ENCODE data around the gene WDFY4. TPM values are rescaled to one million over a fixed set of nuclear protein-coding genes. Genes with fewer than 3 reads are reported as not detected.

The WDFY4 gene
- polyA plus RNA-seq, 1 of the 3 experiments (the other 2 are of a cell fraction), result not detected

- Histone ChIP-seq H3K27ac (ENCODE audit: low read depth in 2 of 2, low read length in 1 of 2) (no peak overlapping the region), H4K20me1 (ENCODE audit: insufficient read depth) (no peaks in the 10 kb centered on the region), H3K9me3 (no peaks in the 10 kb centered on the region), H3K27me3 (ENCODE audit: insufficient read depth) (no peaks in the 10 kb centered on the region), H3K4me2 (no peak overlapping the region), H2AFZ (ENCODE audit: low read depth) (no peak overlapping the region), H3K4me1 (ENCODE audit: control insufficient read depth in 1 of 2, insufficient read depth in 2 of 2, low read depth in 1 of 2, low read length in 1 of 2) (no peaks in the 10 kb centered on the region), H3K79me2 (ENCODE audit: insufficient read depth) (no peaks in the 10 kb centered on the region), H3K36me3 (replicated peaks in 1 of 2; ENCODE audit: control insufficient read depth in 1 of 2, insufficient read depth in 2 of 2, low read length in 1 of 2) (no peaks in the 10 kb centered on the region), H3K4me3 (ENCODE audit: low read depth in 2 of 2, low read length in 1 of 2) (no peak overlapping the region), H3K9me2 (no peaks in the 10 kb centered on the region), H3K9ac (no peak overlapping the region), H3F3A (replicated peaks; ENCODE audit: insufficient read depth) (no peaks in the 10 kb centered on the region)
- ChIA-PET CTCF (interaction anchor here (1.2 kb wide), 1 partner anchor 87 kb away, joined by 5 read pairs; no protein-coding TSS in a partner anchor), POLR2A (no interaction called here)
- 46% methylated on average over 8 of the region's 18 CpGs for WGBS (ENCODE audit: low lambda C conversion rate)
- TF ChIP-seq NFIC (IDR thresholded peaks at IDR 0.05; ENCODE audit: borderline replicate concordance) (no peak), TAF1 (IDR thresholded peaks at IDR 0.05; ENCODE audit: borderline replicate concordance, low read depth, low read length) (no peak), CHD2 (IDR thresholded peaks at IDR 0.05; ENCODE audit: low read length, partially characterized antibody) (no peak), GABPA (IDR thresholded peaks at IDR 0.05; ENCODE audit: low read depth) (no peak), FOXM1 (IDR thresholded peaks at IDR 0.05; ENCODE audit: low read depth) (no peak), MAX (IDR thresholded peaks at IDR 0.05; ENCODE audit: low read depth) (no peak), RXRA (IDR thresholded peaks at IDR 0.05; ENCODE audit: borderline replicate concordance, low read depth) (no peak), RFX5 (IDR thresholded peaks at IDR 0.05; ENCODE audit: low read length) (no peak), SMC3 (IDR thresholded peaks at IDR 0.05; ENCODE audit: low read depth, low read length) (no peak)
- DNase-seq, result no peak
Measured at GRCh38 chr10:48742891-48743860, 58.5 kb downstream of the WDFY4 start.

GRCh38 chr10:48744587-48744986 lies 59.9 kb downstream of the WDFY4 start:
- TF ChIP-seq ZBTB33 (IDR thresholded peaks at IDR 0.05; ENCODE audit: borderline replicate concordance, low read depth), result no peak
- no peak for TF ChIP-seq NRF1 (IDR thresholded peaks at IDR 0.05; ENCODE audit: low read depth, low read length)
- TF ChIP-seq MXI1 (IDR thresholded peaks at IDR 0.05; ENCODE audit: low read depth, low read length), result no peak
- TF ChIP-seq IRF3 (IDR thresholded peaks at IDR 0.05; ENCODE audit: low read depth, low read length), result no peak
- no peak for TF ChIP-seq RXRA (IDR thresholded peaks at IDR 0.05; ENCODE audit: borderline replicate concordance, low read depth)
- TF ChIP-seq SMC3 (IDR thresholded peaks at IDR 0.05; ENCODE audit: low read depth, low read length), result no peak
- no peak for TF ChIP-seq CHD2 (IDR thresholded peaks at IDR 0.05; ENCODE audit: low read length, partially characterized antibody)
- no peak for TF ChIP-seq PBX3 (IDR thresholded peaks at IDR 0.05)
- Histone ChIP-seq H4K20me1 (ENCODE audit: insufficient read depth) (no peaks in the 10 kb centered on the region), H3K9me2 (no peaks in the 10 kb centered on the region), H3K4me3 (ENCODE audit: low read depth in 2 of 2, low read length in 1 of 2) (no peak overlapping the region), H3F3A (replicated peaks; ENCODE audit: insufficient read depth) (no peaks in the 10 kb centered on the region), H2AFZ (ENCODE audit: low read depth) (no peak overlapping the region), H3K9me3 (no peaks in the 10 kb centered on the region), H3K27me3 (ENCODE audit: insufficient read depth) (no peaks in the 10 kb centered on the region), H3K4me1 (ENCODE audit: control insufficient read depth in 1 of 2, insufficient read depth in 2 of 2, low read depth in 1 of 2, low read length in 1 of 2) (no peaks in the 10 kb centered on the region), H3K9ac (no peak overlapping the region), H3K4me2 (no peak overlapping the region), H3K36me3 (replicated peaks in 1 of 2; ENCODE audit: control insufficient read depth in 1 of 2, insufficient read depth in 2 of 2, low read length in 1 of 2) (no peaks in the 10 kb centered on the region), H3K79me2 (ENCODE audit: insufficient read depth) (no peaks in the 10 kb centered on the region), H3K27ac (ENCODE audit: low read depth in 2 of 2, low read length in 1 of 2) (no peak overlapping the region)
- POLR2A ChIA-PET, result no interaction called here
- no peak for DNase-seq
- CTCF ChIA-PET, result no interaction called here
- WGBS (ENCODE audit: low lambda C conversion rate), result 54% methylated on average over 6 of the region's 6 CpGs
